Midbrain (tissue), 1 donor: ENCODE measurements around the gene QPRT.
"Not testable (repeated sequence)": the region's sequence is repeated elsewhere in the genome, so short reads cannot be mapped to it uniquely, and the experiment has no call there.

Experiments used
- DNase-seq: peaks from one replicate; lab custom pipeline; 2025; lab: John Stamatoyannopoulos, UW

Gene QPRT

DNA sequence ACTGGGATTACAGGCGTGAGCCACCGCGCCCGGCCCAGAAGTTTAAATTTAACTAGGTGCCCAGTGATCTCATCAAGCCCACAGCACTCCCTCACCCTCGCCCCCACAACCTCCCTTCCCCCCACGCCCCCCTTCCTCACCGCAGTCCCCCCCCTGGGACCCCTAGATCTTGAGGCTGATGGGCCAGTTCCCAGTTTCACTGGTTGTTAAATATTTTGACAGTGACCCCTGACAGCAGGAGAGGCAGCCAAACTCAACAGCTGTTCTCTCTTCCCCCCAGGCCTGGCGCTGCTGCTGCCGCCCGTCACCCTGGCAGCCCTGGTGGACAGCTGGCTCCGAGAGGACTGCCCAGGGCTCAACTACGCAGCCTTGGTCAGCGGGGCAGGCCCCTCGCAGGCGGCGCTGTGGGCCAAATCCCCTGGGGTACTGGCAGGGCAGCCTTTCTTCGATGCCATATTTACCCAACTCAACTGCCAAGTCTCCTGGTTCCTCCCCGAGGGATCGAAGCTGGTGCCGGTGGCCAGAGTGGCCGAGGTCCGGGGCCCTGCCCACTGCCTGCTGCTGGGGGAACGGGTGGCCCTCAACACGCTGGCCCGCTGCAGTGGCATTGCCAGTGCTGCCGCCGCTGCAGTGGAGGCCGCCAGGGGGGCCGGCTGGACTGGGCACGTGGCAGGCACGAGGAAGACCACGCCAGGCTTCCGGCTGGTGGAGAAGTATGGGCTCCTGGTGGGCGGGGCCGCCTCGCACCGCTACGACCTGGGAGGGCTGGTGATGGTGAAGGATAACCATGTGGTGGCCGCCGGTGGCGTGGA, 15.6 kb downstream of the QPRT start:
- no peak for DNase-seq

GRCh38 chr16:29695675-29696074, 16.7 kb downstream of the QPRT start:
- DNase-seq: not testable (repeated sequence)

DNA sequence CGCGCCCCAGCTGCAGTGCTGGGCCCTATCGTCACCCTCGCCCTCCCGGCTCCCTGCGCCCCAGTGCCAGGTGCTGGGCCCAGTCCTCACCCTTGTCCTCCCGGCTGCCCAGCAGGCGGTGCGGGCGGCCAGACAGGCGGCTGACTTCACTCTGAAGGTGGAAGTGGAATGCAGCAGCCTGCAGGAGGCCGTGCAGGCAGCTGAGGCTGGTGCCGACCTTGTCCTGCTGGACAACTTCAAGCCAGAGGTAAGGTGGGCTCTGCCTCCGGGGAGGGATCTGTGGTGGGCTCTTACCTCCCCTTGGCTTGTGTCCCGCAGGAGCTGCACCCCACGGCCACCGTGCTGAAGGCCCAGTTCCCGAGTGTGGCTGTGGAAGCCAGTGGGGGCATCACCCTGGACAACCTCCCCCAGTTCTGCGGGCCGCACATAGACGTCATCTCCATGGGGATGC, 17.9 kb downstream of the QPRT start:
- no peak for DNase-seq

- DNase-seq: no peak
Measured at GRCh38 chr16:29697391-29697790, 18.4 kb downstream of the QPRT start.

GRCh38 chr16:29698042-29698441, 19.1 kb downstream of the QPRT start:
- DNase-seq: no peak

DNA sequence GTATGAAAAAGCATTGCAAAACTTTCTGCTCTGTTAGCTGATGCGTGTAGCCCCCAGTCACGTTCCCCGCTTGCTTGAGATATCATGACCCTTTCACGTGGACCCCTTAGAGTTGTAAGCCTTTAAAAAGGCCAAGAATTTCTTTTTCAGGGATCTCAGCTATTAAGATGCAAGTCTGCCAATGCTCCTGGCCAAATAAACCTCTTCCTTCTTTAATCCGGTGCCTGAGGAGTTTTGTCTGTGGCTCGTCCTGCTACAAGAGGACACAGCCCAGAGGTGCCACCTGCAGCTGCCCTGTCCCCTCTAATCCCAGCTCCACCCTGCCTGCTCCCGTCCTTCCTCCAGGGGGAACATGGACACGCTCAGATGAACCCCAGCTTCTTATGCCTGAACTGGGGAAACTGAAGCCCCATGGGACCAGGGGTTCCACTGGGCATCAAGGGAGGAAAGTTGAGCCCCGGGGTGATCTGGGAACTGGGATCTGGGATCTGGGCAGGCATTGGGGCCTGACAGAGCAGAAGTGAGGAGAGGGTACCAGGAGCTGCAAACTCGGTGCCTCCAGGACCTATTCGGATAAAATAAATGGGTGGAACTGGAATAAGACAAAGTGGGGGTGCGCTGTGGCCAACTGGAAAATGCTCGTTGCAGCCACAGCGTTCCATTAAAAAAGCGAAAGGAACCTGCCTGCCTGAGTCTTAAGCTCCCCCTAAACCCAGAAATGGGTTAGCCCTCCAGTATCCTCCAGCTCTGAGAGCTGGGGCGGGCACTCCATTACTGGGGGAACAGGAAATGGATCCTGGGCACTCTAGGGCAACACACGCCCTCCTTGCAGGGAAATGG, 19.7 kb downstream of the QPRT start:
- no peak for DNase-seq

DNA sequence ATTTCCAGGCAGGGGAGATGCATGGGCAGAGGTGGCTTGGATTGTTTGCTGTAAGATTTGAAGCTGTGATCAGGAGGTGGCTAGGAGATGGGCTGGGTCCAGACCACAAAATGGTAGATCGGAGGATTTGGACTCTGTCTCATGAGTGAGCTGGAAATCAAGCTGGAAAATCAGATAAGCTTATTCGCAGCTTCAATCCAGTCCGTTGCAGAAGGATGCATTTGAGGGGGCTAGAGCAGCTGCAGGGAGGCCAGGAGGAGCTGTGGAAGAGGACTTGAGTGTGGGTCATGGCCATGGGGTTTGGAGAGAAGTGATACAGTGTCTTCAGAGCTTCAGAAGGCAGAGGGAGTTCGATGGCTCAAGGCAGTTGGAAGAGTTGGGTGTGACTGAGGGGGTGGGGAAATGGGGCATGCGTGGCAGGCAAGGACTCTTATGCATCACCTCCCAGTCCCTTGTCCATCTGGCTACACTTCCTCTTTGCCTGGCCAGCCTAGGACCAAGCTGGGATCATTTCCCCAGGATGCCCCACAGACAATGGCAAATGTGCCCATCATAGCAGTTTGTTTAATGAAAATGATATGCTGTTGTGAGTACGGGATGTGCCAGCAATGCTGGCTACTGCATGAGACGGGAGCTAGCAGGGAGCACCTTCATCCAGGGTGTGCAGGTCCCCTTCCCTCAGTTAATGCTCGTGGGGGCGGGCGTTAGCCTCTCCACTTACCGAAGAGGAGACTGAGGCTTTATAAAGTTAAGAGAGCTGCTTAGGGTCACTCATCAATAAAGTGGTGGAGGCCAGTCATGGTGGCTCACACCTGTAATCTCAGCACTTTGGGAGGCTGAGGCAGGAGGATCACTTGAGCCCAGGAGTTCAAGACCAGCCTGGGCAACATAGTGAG, 20.6 kb downstream of the QPRT start:
- no peak for DNase-seq

- peak; percentile 36 for DNase-seq
Measured at GRCh38 chr16:29700253-29700987, 21.4 kb downstream of the QPRT start.

DNA sequence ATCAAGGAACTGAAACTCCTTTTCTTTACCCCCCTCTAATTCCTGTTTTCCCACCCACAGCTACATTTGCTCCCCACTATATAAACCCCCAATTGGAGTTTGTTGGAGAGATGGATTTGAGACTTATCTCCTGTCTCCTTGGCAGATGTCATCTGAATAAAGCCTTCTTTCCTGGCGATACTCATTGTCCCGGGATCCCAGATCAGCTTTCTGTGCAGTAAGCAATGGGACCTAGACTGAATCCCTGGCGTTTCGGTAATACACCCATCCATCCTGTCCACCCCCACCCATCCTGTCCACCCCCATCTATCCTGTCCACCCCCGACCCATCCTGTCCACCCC, 22.2 kb downstream of the QPRT start:
- no peak for DNase-seq

GRCh38 chr16:29702269-29702668, 23.3 kb downstream of the QPRT start:
- no peak for DNase-seq

- no peak for DNase-seq
Measured at GRCh38 chr16:29705030-29705429, 26.1 kb downstream of the QPRT start.

DNA sequence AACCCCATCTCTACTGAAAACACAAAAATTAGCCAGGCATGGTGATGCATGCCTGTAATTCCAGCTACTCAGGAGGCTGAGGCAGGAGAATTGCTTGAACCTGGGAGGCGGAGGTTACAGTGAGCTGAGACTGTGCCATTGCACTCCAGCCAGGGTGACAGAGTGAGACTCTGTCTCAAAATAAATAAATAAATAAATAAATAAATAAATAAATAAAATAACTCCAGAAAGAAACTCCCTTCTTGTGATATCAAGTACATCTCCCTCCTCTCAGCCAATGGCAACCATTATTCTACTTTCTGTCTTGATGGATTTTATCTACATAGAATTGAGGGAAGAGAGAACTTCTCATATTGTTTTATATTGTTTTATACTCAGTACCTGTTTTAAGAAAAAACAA, 28.2 kb downstream of the QPRT start:
- DNase-seq: not testable (repeated sequence)

GRCh38 chr16:29708917-29709600, 30.1 kb downstream of the QPRT start:
- DNase-seq: no peak

- not testable (repeated sequence) for DNase-seq
Measured at GRCh38 chr16:29709657-29710056, 30.7 kb downstream of the QPRT start.

- DNase-seq: peak; percentile 71
Measured at GRCh38 chr16:29710227-29711219, 31.5 kb downstream of the QPRT start.

DNA sequence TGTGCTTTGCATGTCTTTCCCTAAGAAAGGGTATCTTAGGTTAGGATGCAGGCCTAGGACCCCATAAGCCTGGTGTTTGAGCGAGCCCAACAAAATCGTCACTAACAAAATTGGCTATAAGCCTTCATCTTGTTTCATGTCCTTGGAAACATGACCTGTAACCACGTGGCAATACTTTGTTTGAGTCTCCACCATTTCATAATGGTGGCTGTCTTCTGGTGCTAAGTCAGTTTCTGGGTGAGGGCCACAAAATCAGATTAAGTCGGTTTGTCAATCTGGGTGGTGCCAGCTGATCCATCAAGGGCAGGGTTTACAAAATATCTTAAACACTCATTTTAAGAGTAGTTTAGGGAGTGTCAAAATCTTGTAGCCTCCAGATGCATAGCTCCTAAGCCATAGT, 33.8 kb downstream of the QPRT start:
- no peak for DNase-seq

DNA sequence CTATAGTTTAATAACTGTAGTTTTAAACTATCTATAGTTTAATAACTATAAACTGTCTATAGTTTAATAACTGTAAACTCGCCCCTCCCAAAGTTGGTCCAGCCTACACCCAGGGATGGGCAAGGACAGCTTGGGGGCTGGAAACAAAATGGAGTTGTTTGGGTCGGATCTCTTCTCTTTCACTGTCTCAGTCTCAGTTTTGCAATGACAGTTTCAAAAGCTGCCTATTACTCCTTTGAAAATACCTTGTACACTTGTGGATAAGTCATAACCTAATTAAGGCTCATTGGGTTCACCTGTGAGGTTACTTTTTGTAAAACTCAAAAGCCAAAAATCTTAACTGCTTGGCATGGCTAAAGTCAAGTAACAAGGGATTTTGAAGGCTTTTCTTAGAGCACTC, 35.4 kb downstream of the QPRT start:
- DNase-seq: no peak

DNA sequence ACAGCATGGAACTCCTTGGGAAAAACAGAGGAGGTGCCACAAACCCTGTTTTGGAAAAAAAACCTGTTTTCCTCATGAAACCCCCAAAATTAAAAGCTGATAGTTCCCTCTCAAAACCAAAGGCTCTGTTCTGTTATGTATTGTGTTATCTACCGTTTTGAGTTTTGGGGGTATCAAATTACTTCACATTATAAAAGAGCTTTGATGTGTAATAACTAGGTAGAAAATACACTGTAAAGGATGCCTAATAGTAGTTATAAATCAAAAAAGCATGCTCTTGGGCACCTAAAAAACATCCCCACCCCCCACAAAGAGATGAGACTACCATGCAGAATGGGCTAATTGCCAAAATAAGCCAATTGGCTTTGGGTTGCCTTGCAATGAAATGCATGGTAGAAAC, 36.0 kb downstream of the QPRT start:
- DNase-seq: no peak

- DNase-seq: no peak
Measured at GRCh38 chr16:29717113-29717512, 38.1 kb downstream of the QPRT start.

DNA sequence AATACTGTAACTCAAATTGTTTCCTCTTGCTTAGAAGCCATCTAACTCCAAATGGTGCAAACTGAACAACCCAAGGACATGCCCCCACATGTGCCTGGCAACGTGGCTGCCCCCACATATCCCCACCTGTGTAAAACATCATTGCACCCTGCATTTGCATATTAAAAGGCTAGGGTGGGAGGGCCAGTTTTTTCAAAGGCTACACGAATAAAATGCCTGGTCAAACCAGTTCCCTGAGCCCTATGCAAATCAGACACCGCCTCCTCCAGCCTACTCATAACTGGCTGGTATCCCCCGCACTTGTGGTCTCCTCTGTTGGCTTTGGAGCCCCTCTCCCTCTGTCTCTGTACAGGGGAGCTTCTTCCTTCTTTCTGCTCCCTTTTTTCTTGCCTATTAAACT, 40.1 kb downstream of the QPRT start:
- no peak for DNase-seq
